ENCODE data around the gene SLC19A2.
"Not testable (repeated sequence)": the region's sequence is repeated elsewhere in the genome, so short reads cannot be mapped to it uniquely, and the experiment has no call there.

SLC19A2 gene

DNA sequence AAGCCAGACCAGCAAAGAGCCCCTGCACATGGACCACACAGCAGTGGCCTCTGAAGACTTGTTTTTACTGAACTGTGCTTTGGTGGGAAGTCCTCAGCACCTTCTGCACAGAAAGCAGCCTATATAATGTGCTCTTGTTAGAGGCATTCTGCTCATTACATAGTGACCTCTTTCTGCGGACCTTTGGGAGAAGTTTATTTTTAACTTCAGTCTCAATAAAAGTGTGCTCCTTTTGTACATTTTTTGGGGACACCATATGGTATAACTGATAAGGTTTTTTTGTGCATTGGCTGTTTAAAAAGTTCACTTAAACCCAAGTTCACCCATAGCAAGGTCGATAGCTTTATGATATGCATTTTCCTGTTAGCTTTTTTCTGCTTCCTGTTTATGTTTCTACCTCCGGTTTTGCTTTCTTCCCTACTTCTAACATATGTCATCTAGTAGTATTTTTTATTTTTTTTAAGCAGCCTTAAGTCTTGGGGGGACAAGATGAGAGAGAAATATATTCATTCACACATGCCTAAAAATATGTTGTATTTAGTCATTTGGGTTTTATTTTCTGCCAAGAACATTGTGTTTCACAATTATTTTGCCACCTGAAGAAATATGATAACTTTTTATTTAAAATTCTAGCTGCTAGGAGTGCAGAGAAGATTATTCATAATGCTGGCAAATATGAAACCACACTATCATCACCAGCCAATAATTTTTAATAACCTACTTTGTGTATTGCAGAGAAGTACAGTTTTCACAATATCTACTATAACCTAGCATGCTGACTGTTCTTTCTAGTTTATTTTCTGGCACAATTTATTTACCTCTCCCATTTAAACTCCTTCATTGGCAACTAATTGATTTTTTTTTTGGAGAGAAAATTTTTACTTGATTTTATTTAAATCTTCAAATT, 22.9 kb upstream of the SLC19A2 start:
- peak; percentile 10 for DNase-seq (ENCODE audit: low read depth)

DNA sequence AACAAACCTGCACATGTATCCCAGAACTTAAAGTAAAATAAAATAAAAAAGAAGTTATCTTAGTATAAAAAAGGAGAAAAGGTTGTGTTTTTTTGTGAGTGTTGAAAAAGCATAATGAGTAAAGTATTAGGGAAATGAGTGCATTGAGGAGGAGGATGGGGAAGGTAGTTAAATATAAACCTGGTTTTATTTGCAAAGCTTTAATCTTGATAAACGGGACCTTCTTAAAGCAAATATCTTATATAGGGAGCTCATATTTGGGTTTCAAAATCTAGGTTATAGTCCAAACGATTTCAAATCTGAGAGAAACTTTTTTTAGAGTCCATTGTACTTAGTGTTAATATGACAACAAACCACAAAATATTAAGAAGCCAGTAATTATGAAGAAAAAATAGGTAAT, 21.7 kb upstream of the SLC19A2 start:
- DNase-seq (ENCODE audit: low read depth), result no peak

DNA sequence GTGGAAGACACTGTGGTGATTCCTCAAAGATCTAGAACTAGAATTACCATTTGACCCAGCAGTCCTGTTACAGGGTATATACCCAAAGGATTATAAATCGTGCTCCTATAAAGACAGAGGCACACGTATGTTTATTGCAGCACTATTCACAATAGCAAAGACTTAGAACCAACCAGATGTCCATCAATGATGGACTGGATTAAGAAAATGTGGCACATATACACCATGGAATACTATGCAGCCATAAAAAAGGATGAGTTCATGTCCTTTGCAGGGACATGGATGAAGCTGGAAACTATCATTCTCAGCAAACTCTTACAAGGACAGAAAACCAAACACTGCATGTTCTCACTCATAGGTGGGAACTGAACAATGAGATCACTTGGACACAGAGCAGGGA, 17.9 kb upstream of the SLC19A2 start:
- DNase-seq (ENCODE audit: low read depth), result not testable (repeated sequence)

DNA sequence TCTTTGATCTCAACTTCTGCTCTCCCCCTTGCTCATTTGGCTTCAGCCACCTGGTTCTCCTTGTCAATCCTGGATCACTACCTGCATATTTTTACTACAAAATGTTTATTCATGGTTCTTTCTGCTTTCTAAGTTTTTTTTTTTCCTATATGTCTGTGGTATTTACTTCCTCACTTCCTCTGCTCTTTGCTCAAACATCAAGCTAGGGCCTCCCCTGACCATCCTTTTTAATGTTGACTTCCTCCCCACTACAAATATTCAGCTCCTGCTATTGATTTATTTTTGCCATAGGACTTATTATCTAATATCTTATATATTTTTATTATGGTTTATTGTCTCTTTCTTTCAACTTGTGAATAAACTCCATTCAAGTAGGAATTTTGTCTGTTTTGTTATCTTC, 14.1 kb upstream of the SLC19A2 start:
- no peak for DNase-seq (ENCODE audit: low read depth)

DNA sequence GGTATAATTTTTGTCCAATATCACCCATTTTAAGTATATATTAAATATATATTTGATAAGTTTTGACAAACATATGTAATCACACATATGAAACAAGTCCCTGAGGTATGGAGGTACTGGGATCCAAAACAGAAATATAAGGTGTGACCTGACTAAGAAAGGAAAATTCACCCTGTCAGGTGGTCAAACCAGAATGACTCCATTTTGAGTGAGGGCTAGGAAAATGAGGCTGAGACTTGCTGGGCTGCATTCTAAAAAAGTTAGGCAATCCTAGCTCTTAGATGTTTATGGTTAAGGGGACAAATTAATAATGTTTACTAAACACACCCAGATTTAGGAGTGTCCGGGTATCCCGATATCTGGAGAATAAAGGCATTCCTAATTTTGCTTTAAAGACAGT, 11.6 kb upstream of the SLC19A2 start:
- no peak for DNase-seq (ENCODE audit: low read depth)

DNA sequence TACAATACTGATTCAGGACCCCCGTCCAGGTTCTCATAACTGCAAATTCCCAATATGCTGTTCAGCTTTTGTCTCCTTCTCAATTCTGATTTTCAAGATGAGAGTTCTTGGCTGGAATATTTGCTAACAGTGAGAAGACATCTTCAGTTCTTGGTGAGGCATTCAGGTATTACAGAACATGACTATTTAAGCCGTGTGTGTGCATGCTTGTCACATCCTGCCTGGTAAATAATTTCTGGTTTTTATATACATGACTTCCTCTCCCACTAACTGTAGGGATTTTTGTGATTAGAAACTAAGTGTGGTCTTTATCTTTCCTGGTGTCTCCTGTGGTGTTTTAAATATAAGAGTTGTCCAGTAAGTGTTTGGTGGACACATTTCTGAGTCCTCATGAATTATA, 10.2 kb upstream of the SLC19A2 start:
- peak; percentile 22 for DNase-seq (ENCODE audit: low read depth)

DNA sequence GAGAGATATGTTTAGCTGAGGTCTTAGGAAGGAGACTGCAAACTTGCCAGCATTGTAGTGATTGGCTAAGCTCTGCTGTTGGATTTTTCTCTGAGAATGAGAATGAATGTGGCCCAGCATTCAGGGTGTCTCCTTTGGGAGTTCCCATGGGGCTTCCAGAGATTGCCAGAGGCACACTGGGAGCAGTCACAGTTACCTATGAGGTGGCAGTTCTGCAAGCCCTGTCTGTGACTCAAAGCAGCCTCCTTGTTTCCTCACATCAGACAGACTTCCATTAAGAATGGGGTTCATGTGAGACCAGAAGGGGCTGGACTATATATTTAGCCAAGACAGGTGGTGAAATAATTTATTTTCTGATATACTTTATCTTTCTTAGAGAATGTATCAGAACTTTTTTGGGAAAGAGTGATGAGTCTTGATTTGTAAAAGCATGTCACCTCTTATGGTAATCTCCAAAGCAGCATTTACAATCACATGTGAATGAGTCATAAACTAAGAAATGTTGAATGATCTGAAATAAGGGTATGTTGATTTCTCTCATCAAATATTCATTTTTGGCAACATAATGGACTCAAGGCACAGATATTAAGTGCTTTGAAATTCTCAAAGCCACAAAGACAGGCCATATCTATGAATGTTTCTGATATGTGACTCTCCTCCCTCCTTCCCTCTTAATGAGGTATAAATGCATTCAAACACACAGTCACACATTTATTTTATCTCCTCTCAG, 9.5 kb upstream of the SLC19A2 start:
- DNase-seq (ENCODE audit: low read depth), result peak; percentile 32

DNA sequence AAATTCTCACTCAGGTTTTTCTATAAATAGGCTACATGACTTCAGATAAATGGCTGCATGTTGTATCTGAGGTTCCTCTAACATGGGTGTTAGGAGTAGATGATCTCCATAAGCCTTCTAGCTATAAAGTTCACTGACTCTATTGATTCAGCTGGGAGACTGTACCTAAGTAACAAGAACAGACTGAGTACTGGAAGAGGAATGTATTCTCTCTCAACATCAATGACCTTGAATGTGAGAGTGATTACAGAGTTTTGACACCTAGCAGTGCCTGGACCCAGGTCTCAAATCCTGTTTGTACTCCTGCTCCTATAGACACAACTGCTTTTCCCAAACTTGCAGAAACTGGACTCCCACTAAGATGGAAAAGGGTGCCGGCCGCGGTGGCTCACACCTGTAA, 8.6 kb upstream of the SLC19A2 start:
- DNase-seq (ENCODE audit: low read depth), result no peak

DNA sequence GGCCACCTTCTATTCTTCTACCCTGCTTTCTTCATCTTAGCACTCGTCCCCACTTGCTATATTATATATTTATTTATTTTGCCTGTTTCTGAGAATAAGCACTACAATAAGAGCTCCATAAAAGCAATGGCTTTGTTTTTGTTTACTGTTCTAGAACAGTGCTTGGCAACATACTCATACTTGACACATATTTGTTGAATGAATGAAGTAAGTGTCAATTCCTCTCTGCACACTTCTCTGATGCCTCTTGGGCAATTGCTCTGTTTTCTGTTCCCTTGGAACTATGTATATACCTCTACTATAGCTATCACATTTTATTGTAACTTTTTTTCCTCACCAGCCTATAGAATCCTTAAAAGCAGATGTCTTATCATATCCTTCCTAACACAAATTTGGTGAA, 7.5 kb upstream of the SLC19A2 start:
- DNase-seq (ENCODE audit: low read depth), result no peak

DNA sequence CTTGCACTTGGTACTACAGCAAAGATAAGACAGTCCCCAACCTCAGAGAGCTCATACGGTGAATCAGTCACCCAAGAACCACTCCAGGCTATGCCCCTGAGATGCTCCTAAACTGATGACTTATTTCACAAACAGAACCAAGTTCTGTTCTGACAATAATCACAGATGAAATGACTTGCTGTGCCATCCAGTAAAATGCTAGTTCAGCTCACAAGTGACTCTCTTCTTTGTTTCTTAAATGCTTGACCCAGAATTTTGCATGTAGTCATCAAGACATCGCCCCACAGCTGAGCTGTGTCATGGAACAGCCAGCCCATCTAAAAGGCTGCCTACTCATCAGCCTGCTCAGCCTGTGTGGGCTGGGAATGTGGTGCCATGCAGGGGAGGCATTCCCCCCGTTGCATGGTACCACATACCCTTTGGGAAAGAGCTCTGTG, 6.1 kb upstream of the SLC19A2 start:
- no peak for DNase-seq (ENCODE audit: low read depth)

DNA sequence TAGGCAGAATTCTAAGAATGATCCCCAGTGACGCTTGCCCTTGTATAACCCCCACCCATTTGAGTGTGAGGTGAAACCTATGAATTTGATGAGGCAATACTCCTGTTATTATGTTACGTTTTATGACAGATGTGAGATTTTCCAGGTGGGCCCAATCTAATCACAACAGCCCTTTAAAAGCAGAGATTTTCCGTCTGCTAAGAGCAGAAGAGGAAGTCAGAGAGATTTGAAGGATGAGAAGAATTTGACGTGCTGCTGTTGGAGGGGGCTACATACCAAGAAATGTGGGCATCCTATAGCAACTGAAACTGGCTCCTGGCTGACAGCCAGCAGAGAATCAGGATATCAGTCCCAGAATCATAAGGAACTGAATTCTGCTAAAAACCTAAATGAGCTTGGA, 2.4 kb upstream of the SLC19A2 start:
- DNase-seq (ENCODE audit: low read depth), result no peak

DNA sequence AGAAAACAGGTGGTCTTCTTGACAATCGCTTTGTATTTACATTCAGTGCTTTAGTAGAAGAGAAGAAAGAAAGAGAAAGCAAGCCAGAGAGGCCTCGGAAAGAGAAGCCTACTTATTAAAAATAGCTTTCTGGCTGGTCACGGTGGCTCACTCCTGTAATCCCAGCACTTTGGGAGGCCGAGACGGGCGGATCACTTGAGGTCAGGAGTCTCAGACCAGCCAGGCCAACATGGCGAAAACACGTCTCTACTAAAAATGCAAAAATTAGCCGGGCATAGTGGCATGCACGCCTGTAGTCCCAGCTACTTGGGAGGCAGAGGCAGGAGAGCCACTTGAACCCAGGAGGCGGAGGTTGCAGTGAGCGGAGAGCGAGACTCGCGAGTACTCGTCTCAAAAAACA, 1.8 kb upstream of the SLC19A2 start:
- DNase-seq (ENCODE audit: low read depth), result no peak

DNA sequence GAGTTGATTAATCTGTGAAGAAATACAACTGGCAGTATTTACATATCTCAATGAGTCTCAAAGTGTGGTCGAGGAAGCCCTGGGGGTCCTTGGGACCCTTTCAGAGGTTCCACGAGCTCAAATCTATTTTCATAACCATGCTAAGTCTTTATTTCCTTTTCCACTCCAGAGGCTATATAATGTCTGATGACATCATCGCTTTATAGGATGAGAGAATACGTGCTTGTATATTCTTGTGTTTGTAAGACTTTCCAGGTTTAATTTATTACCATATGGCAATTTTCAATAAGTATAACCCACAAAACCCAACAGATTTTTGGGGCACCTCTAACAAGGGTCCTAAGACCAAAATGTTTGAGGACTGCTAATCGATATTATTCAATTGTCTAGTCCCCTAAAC, 1.4 kb upstream of the SLC19A2 start:
- peak; percentile 17 for DNase-seq (ENCODE audit: low read depth)

DNA sequence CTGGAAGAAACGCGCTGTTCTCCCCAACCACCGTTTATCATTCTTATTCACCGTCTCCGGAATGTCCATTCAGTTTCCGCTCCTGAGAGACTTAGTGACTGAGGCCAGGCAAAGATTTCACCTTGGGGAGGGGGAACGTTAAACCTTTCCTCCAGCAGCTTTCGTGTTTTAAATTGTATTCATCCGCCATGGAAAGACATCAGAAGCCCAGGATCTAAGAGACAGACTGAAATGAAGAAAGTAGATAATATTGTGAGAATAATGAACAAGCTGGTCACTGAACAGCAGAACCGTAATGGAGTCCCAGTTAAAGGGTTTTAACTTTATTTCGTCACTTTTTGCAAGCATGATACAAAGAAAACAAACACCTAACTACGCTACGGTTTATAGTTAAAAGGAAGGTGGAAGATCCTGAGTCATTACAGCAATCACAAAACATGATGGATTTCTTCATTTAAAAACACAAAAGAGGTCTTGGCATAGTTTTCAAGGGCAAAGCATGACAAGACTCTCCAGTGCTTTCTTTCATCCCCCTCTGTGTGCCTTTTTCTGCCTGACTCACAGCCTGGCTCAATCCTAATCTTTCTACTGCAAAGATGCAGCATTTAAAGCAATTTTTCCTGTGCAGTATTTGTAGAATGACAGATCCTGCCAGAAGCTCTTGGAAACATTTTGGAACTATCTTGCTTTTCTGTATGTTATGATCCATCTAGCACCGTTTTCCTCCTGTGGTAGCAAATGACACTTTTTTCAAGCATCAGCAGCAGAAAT, 722 bp upstream of the SLC19A2 start:
- peak; percentile 45 for DNase-seq (ENCODE audit: low read depth)

DNA sequence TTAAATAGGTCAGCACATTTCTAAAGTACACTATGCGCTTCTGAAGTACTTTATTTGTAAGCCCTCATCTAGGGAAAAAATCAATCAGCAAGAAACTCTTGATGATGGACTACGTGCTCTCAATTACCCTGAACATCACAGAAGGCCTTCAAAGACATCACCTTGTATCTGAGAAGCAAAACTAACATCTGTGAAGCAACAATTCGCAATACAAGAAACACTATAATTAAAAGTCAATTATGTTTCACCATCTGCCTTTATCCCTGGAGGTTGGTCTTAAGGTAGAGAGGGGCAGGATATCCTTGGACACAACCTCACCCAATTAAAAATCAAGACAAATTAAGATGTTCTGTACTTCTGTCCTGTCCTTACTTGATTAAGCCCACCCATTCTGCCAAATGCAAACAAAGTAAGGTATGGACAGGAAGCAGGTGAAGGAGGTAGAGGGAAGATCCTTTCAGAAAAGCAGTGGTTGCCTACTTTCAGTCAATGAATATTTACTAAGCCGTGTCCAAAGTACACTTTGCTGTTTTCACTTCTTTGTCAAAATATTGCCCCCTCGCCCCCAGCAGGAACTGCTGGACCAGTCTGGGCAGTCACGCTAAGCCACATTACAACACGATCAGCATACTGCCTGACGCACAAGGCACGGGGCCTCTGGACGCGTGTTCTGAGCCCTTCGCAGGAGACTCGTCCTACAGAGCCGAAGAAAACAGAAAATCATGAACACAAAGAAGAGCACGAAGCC, 887 bp downstream of the SLC19A2 start:
- peak; percentile 72 for DNase-seq (ENCODE audit: low read depth)

DNA sequence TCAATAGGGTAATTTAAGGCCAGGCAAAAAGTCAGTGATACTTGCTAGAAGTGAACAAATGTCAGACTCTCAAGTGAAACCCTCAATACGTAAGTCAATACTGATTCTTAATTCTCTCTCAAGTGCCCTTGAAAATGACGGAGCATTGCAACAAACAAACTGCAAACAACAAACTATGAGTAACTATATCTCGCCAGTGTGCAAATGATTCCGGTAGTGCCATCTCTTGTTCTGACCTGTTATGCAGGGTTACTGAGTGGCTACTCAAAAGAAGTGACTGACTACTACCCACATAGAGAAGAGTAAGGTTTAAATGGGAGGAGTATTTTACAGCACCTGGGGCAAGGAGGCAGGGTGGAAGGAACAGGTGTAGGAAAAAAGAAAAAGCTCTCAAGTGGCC, 1.6 kb downstream of the SLC19A2 start:
- no peak for DNase-seq (ENCODE audit: low read depth)

DNA sequence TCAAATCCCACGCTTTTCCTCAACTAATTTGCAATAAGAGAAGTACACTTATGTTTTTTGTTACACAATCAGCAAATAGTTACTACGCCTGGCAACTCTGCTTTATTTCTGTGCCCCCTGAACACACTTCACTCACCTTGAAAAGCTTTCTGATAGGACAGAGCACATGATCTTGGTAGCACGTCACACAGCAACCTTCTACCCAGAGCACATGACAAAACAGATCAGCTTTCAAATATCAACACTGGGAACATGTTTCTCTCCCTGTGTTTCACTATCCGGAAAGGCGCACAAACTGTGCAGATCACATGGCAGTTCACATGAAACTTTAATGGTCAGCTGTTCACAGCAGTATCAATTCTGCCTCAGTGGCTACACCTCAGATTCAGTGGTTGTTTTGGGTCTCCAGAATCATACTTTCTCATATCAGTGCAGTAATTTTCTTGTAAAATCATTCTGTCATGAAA, 2.2 kb downstream of the SLC19A2 start:
- no peak for DNase-seq (ENCODE audit: low read depth)

DNA sequence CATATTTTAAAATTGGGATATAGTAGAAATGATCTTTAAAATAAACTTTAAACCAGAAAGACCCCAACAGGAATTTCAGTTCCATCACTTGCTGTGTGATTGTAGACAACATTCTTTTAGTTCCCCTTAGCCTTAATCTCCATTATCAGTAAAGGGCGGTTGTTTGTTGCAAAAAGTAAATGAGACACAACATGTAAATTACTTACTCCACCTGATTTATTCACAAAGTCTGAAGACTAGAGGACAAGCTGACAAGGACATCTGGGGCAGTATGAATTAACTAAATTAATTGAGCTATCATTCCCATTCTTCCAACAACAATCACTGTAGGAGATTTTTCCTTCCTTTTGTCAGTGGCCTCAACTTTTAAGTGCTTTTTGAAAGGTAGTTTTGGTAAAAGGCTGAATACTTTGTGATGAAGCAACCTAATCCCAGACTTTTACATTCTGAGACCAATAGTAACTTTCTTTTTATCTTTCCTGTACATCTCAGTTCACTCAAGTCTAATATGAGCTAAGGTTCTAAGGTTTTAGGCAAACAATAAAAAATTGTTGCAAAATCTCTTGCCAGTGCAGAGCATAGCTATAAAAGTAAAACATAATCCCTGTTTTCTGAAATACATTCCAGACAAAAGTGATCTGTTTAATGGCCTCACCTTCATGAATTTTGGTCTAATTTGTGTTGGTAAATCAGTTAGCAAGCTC, 6.2 kb downstream of the SLC19A2 start:
- no peak for DNase-seq (ENCODE audit: low read depth)

DNA sequence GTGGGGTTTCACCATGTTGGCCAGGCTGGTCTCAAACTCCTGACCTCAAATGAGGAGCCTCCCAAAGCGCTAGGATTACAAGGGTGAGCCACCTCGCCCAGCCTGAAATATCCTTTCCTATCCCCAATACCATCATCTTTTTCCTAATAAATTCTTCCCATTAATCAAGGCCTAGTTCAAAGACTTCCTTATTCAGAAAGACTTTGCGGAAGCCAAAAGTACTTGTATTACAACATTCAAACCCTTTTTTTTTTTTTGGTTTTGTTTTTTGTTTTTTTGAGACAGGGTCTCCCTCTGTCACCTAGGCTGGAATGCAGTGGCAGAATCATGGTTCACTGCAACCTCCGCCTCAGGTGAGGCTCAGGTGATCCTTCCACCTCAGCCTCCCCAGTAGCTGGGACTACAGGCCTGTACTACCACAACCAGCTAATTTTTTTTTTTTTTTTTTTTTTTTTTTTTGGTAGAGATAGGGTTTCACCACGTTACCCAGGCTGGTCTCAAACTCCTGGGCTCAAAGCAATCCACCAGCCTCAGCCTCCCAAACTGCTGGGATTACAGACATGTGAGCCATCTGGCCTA, 7.6 kb downstream of the SLC19A2 start:
- no peak for DNase-seq (ENCODE audit: low read depth)

DNA sequence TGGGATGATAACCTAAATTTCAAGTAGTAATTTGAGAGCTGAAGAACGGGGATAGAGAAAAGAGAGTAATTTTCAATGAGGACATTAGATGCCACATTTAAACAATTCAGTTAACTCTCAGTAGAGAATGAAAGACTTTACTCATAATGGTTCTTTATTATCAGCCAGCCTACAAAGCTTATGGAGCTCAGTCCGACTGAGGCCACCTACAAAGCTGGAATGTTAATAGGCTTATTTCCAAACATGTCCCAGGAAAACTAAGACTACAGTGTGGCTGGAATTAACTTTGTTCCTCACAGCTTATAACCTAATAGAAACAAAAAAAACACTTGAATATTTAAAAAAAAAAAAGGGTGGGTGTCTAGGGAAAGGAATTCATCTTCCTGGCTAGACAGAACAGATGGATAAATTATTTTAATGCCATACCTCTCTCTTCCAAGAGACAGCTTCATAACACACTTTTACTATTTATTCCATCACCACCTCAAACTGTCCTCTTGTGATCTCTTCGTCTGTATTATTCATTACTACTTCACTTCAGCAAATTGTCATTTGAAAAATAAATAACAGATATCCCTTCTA, 9.8 kb downstream of the SLC19A2 start:
- no peak for DNase-seq (ENCODE audit: low read depth)
